Endodermal cell (in vitro differentiated cells): ENCODE results near the gene SLC16A2. TPM values are rescaled to one million over a fixed set of nuclear protein-coding genes. Genes with fewer than 3 reads are reported as not detected.

ENCODE experiments used
- DNase-seq: peaks from one replicate; pipeline ENCODE4 v3.0.0-alpha.2; 2017
- H3K27ac ChIP-seq: 2 replicates; pipeline ENCODE4 v1.5.1; 2013; ENCODE audit warnings: mild to moderate bottlenecking, low read depth, low read length, moderate library complexity
- H3K27me3 ChIP-seq: 2 replicates; pipeline ENCODE4 v1.6.1; 2013; ENCODE audit warnings: mild to moderate bottlenecking, low read length, moderate library complexity; ENCODE audit not compliant: insufficient read depth, control insufficient read depth, poor library complexity, severe bottlenecking
- H3K36me3 ChIP-seq: 2 replicates; pipeline ENCODE4 v1.7.0; 2013; ENCODE audit warnings: mild to moderate bottlenecking, low read length, moderate library complexity; ENCODE audit not compliant: control insufficient read depth, insufficient read depth
- H3K4me1 ChIP-seq: one replicate; pipeline ENCODE4 v1.7.0; 2013; ENCODE audit warnings: low read length; ENCODE audit not compliant: control insufficient read depth, insufficient read depth
- H3K4me3 ChIP-seq: 2 replicates; pipeline ENCODE4 v1.5.1; 2013; ENCODE audit warnings: mild to moderate bottlenecking, low read length, moderate library complexity
- H3K9ac ChIP-seq: 2 replicates; pipeline ENCODE4 v1.6.1; 2013; ENCODE audit warnings: mild to moderate bottlenecking, low read length, moderate library complexity; ENCODE audit not compliant: poor library complexity, severe bottlenecking; ENCODE audit errors: extremely low read depth
- H3K9me3 ChIP-seq: 2 replicates; pipeline ENCODE4 v1.6.1; 2013; ENCODE audit warnings: mild to moderate bottlenecking, low read length, moderate library complexity; ENCODE audit not compliant: control insufficient read depth
- H3K27ac Mint-ChIP-seq: 2 replicates; pipeline ENCODE4 v1.8.0; 2020; ENCODE audit warnings: mixed read lengths
- H3K27me3 Mint-ChIP-seq: 2 replicates; pipeline ENCODE4 v1.8.0; 2021; ENCODE audit warnings: mild to moderate bottlenecking, mixed read lengths; ENCODE audit not compliant: insufficient read depth
- H3K36me3 Mint-ChIP-seq: 2 replicates; pipeline ENCODE4 v1.8.0; 2020; ENCODE audit warnings: low read depth, mixed read lengths
- H3K4me1 Mint-ChIP-seq: 2 replicates; pipeline ENCODE4 v1.8.0; 2020; ENCODE audit warnings: mixed read lengths
- H3K4me3 Mint-ChIP-seq: 2 replicates; pipeline ENCODE4 v1.8.0; 2020; ENCODE audit warnings: mild to moderate bottlenecking, moderate library complexity, mixed read lengths
- H3K9me3 Mint-ChIP-seq: 2 replicates; pipeline ENCODE4 v1.8.0; 2020; ENCODE audit warnings: mild to moderate bottlenecking, mixed read lengths
- CTCF ChIP-seq: fragments of 200-600 bp; sonication (generic); conservative IDR thresholded peaks from 2 replicates; pipeline ENCODE4 v1.5.0; 2021; ENCODE audit warnings: antibody characterized with exemption, mild to moderate bottlenecking
- WGBS, 2 experiments: methylation state at CpG; one replicate each; pipeline versions ENCODE4 v1.1.5 to v1.1.7; 2013; ENCODE audit warnings: missing lambda C conversion rate in 2 of 2, mixed read lengths in 1 of 2; ENCODE audit not compliant: insufficient coverage in 1 of 2, insufficient read length in 1 of 2; 5-methylcytosine and 5-hydroxymethylcytosine counted together
- total RNA-seq, 2 donors: library from RNA; stranded (reverse); fragmentation: NEBNext Ultra II Directional in 1 of 2; extraction: Animal tissue kit (Norgen Biotek cat#: 25700) in 1 of 2; gene quantifications; 2 replicates in 1 of 2; 3 replicates in 1 of 2; pipeline ENCODE4 v1.2.1, GENCODE V29; 2021

SLC16A2 gene
- total RNA-seq, 2 donors from 2014 or later: 9.1 to 11.6 TPM

GRCh38 chrX:74521961-74522751 is 100.9 kb downstream of the SLC16A2 start:
- peaks cover 40% of the 10 kb centered on the region for H3K9me3 Mint-ChIP-seq
- Histone ChIP-seq H3K27ac (no peak overlapping the region), H3K9ac (no peak overlapping the region), H3K9me3 (no peaks in the 10 kb centered on the region), H3K4me3 (no peak overlapping the region), H3K4me1 (no peaks in the 10 kb centered on the region), H3K27me3 (peaks cover 26% of the 10 kb centered on the region), H3K36me3 (no peaks in the 10 kb centered on the region)
- peaks cover 26% of the 10 kb centered on the region for H3K27me3 Mint-ChIP-seq
- H3K4me1 Mint-ChIP-seq: peaks cover under 1% of the 10 kb centered on the region
- H3K27ac Mint-ChIP-seq: no peak overlapping the region
- no peaks in the 10 kb centered on the region for H3K36me3 Mint-ChIP-seq
- DNase-seq: no peak
- 88 to 91% methylated on average over 4 to 8 of the region's 9 CpGs for WGBS, 2 experiments
- no peak overlapping the region for H3K4me3 Mint-ChIP-seq
- TF ChIP-seq CTCF: no peak

GRCh38 chrX:74523224-74523623 is 101.9 kb downstream of the SLC16A2 start:
- Histone ChIP-seq H3K4me1 (peaks cover 4% of the 10 kb centered on the region), H3K4me3 (no peak overlapping the region), H3K27ac (no peak overlapping the region), H3K36me3 (no peaks in the 10 kb centered on the region), H3K27me3 (peaks cover 26% of the 10 kb centered on the region), H3K9me3 (no peaks in the 10 kb centered on the region), H3K9ac (no peak overlapping the region)
- no peak for DNase-seq
- H3K27me3 Mint-ChIP-seq: peaks cover 26% of the 10 kb centered on the region
- H3K9me3 Mint-ChIP-seq: peaks cover 36% of the 10 kb centered on the region
- H3K36me3 Mint-ChIP-seq: no peaks in the 10 kb centered on the region
- H3K4me3 Mint-ChIP-seq: no peak overlapping the region
- no peak for TF ChIP-seq CTCF
- peaks cover 9% of the 10 kb centered on the region for H3K4me1 Mint-ChIP-seq
- 90% methylated on average over 1 of the region's 1 CpG; no CpG with 5 or more reads in 1 of the 2 experiments for WGBS, 2 experiments
- no peak overlapping the region for H3K27ac Mint-ChIP-seq

GRCh38 chrX:74523870-74524735 is 102.8 kb downstream of the SLC16A2 start:
- 95 to 100% methylated on average over 1 to 9 of the region's 13 CpGs for WGBS, 2 experiments
- peaks cover 33% of the 10 kb centered on the region for H3K9me3 Mint-ChIP-seq
- H3K27me3 ChIP-seq: peaks cover 26% of the 10 kb centered on the region
- H3K27ac Mint-ChIP-seq: no peak overlapping the region
- peaks cover 28% of the 10 kb centered on the region for H3K27me3 Mint-ChIP-seq
- no peak overlapping the region for H3K4me3 Mint-ChIP-seq
- DNase-seq: no peak
- no peak overlapping the region for H3K9ac ChIP-seq
- H3K4me1 ChIP-seq: peaks cover 4% of the 10 kb centered on the region
- H3K36me3 Mint-ChIP-seq: no peaks in the 10 kb centered on the region
- peaks cover 12% of the 10 kb centered on the region for H3K4me1 Mint-ChIP-seq
- H3K36me3 ChIP-seq: no peaks in the 10 kb centered on the region
- no peak for TF ChIP-seq CTCF
- no peak overlapping the region for H3K4me3 ChIP-seq
- H3K9me3 ChIP-seq: no peaks in the 10 kb centered on the region
- no peak overlapping the region for H3K27ac ChIP-seq
